ENCODE data around the gene STXBP6.
A peak's percentile ranks its signal among the peaks of the same experiment; 100 is the strongest.

STXBP6 gene

DNA sequence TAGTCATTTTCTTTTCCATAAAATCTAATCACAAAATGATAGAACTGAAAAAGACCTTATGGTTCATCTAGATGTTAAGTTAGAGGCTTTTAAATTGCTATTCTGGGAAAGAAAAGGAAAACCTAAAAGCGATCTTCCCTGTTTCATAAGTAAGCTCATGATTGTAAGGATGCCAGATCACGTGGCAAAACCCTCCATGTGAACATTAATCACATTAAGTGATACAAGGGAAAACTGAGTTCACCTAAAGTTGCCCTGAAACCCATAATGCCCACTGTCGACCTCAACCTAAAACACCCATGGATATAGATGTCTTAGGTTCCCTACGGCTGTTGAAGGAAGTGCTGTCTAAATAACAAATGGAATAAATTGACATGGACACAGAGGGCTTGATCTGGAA lies 3.0 kb upstream of the STXBP6 start:
- no peak overlapping the region for H3K4me3 ChIP-seq
- TF ChIP-seq, protein P1, sequence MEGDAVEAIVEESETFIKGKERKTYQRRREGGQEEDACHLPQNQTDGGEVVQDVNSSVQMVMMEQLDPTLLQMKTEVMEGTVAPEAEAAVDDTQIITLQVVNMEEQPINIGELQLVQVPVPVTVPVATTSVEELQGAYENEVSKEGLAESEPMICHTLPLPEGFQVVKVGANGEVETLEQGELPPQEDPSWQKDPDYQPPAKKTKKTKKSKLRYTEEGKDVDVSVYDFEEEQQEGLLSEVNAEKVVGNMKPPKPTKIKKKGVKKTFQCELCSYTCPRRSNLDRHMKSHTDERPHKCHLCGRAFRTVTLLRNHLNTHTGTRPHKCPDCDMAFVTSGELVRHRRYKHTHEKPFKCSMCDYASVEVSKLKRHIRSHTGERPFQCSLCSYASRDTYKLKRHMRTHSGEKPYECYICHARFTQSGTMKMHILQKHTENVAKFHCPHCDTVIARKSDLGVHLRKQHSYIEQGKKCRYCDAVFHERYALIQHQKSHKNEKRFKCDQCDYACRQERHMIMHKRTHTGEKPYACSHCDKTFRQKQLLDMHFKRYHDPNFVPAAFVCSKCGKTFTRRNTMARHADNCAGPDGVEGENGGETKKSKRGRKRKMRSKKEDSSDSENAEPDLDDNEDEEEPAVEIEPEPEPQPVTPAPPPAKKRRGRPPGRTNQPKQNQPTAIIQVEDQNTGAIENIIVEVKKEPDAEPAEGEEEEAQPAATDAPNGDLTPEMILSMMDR (IDR thresholded peaks at IDR 0.05) = no peak
- H3K27ac ChIP-seq = no peak overlapping the region
- DNase-seq (ENCODE audit: low spot score) = no peak

DNA sequence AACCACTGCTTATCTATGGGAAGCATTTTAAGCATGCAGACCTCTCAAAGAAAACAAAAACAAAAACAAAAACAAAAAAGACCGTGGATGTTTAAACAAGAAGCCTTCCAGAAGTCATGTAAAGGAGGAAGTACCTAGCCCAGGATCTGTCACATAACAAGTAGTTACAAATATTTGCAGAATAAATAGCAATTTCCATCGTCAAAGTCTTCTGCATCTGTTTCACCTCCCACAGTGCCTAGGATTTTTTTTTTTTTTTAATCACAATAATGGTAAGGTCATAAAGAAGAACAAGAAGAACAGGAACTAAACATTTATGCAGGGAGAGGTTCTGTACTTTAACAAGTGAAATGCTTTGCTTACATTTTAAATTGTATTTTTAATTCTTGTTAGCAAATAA lies 2.4 kb upstream of the STXBP6 start:
- DNase-seq (ENCODE audit: low spot score) = no peak
- H3K27ac ChIP-seq = no peak overlapping the region
- no peak overlapping the region for H3K4me3 ChIP-seq
- TF ChIP-seq, protein P1 (IDR thresholded peaks at IDR 0.05) = no peak

DNA sequence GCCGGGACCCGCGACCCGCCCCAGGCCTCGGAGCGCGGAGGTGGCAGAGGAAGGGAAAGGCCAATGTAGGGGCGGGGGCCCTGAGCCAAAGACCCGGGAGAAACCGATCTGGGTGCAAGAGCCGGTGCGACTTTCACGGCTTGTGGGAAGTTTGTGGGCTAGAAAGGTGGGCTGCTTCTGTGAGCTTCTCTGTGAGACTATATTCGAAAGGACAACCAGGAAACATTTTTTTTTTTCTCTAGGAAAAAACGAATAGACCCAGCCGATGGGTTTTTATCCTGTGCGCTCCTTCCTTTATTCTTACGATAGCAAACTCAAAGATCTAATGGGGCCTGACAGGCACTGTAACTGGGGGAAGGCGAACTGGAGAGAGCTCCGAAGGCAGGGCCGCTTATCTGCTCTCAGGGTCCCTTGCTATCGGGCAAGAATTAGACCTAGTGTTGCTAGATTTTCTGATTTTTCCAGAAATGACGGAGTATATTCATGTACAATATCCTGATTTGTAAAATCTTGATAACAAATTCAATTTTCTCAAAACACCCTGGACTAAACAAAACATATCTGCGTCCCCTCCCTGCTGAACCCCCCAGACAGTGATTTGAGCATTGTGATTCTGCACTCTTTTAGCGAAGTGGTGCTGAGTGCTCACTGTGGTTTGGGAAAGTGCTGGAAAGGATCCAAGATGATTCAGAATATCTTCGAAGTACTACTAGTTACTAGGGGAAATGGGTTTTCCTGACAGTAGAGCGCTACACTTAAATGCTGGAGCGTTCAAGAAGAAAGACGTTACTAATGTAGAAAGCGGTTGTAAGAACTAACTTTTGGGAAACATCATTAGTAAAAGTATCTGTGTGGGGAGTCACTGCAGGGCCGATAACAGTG lies 563 bp upstream of the STXBP6 start:
- peak overlapping the region; percentile 80 for H3K4me3 ChIP-seq
- H3K27ac ChIP-seq = peak overlapping the region in 1 of 2 donors; percentile 58
- TF ChIP-seq, protein P1 (IDR thresholded peaks at IDR 0.05) = no peak
- no peak for DNase-seq (ENCODE audit: low spot score)

DNA sequence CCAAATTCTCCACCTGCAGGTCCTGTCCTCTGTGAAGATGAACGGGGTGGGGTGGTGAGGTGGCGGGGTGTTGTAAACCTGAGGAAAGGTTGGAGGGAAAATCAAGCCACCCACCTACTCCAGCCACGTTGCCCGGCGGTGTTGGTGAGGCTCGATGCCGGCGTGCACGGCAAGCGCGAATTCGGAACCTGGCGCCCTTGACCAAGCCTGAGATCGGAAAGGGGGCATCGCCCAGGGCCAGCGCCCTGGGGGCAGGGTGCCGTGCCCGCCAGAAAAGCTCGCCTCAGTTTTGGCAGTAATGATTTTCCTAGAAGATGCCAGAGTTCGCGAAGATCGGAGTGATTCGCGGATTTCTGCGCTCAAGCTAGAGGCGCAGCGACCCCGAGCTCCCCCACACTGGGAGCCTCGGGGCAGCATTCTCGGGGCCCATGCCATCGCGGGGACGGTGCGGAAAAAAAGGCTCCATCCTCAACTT lies 817 bp downstream of the STXBP6 start:
- peak overlapping the region in 1 of 2 donors; percentile 58 for H3K27ac ChIP-seq
- H3K4me3 ChIP-seq = peak overlapping the region; percentile 80
- no peak for DNase-seq (ENCODE audit: low spot score)
- TF ChIP-seq, protein P1 (IDR thresholded peaks at IDR 0.05) = no peak

DNA sequence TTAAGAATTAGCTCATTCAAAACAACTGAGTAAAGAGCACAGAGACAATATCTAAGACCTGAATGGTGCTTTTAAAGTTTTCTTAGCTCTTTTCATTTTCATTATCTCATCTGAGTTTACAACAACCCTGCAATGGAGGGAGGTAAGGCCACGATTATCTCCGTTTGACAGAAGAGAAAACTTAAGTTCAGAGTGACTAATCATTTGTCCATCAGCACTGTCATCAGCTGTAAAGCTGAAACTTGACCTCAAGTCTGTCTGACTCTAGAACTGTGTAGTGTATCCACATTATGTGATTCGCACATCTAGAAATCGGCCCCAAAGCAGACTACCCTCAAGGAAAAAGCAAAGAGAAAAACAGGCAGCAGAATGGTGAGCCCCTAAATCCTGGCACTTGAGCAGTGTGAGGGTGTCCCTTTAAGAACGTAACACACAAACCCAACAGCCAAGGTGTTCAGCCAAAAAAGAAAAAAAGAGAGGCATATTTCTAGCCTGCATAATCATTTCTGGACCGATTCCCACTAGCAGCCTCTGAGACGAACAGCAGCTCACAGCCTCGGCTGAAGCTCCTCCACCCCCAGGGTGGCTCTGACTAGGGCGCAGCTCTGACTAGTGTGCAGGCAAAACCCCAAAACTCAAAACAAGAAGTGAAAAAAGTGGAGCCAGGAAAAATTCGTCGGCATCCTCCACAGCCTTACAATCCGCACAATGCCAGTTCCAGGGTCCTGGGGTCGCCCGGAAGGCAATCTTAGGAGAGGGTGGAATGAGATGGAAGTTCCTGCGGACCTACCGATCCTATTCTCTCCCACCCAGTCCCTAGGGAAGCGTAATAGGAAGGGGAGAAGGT lies 1.6 kb downstream of the STXBP6 start:
- DNase-seq (ENCODE audit: low spot score) = no peak
- TF ChIP-seq, protein P1 (IDR thresholded peaks at IDR 0.05) = no peak
- H3K4me3 ChIP-seq = peak overlapping the region; percentile 80
- peak overlapping the region in 1 of 2 donors; percentile 58 for H3K27ac ChIP-seq

DNA sequence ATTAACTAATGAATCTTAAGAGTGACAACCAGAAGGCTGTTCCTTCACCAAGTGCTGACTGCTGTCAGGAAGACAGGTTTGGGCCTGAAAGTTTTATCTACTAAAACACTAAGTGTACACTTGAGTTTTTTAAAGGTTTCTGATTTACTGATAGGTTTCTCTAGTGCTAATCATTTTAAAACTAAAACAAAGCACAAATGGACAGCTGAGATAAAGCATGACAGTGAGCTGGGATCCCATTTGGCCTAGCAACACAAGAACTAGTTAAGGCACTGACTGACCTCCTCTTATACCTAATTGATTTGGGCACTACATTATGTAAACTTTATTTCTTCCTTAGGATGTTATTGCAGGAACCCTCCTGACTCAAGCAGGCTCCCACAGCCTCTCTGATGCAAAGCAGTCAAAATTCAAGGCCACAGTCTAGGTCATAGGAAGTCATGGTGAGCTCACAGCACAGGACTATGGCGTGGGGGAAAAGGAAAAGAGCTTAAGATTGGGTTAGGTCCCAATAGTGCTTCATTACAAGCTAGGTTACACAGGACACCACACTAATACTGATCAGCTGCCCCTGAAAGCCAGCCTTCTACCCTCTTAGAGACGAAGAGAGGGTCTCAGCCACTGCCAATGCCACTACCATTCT lies 3.5 kb downstream of the STXBP6 start:
- no peak for DNase-seq (ENCODE audit: low spot score)
- TF ChIP-seq, protein P1 (IDR thresholded peaks at IDR 0.05) = no peak
- Histone ChIP-seq H3K27ac (no peak overlapping the region), H3K4me3 (no peak overlapping the region)

Data from coronary artery (tissue), 2 donors.